Measurements from ENCODE around the gene PRSS1. TPM values are rescaled to one million over a fixed set of nuclear protein-coding genes. Genes with fewer than 3 reads are reported as not detected.
"Not testable (repeated sequence)": the region's sequence is repeated elsewhere in the genome, so short reads cannot be mapped to it uniquely, and the experiment has no call there.

Gene PRSS1
- total RNA-seq (not detected in 2 replicates), polyA plus RNA-seq (not detected in 2 replicates), polyA minus RNA-seq (not detected in 2 replicates), Bru-seq, nascent RNA (not detected), BruChase-seq, experiment 1, labeled RNA remaining after a 6-hour chase (not detected), BruChase-seq, experiment 2, labeled RNA remaining after a 2-hour chase (not detected)
- polyA plus RNA-seq (2011; cell fraction: cytosol; rRNA removed) = not detected in 2 replicates
- polyA plus RNA-seq (2011; cell fraction: nucleus; rRNA removed) = not detected in 2 replicates
- not detected in 2 replicates for polyA plus RNA-seq (2012)
- polyA minus RNA-seq (2011; cell fraction: cytosol; rRNA and poly(A)+ RNA removed) = not detected
- polyA minus RNA-seq (2011; cell fraction: nucleus; rRNA and poly(A)+ RNA removed) = not detected in 2 replicates
- long read RNA-seq = 0 reads

GRCh38 chr7:142749218-142749993 lies at the start of gene PRSS1:
Gene PRSS1 (plus strand): TSS chr7:142749472. CDS start chr7:142749485, 13 bp downstream.
- dilution Hi-C loops (cut with MboI; ENCODE audit: extremely low pct_ligation_motif_present, low sequenced_read_pairs) = no loop called here
- TF ChIP-seq JUN (IDR thresholded peaks at IDR 0.05; ENCODE audit: borderline replicate concordance, insufficient read depth, insufficient read length, low read depth) = no peak
- TF ChIP-seq EZH2 (IDR thresholded peaks at IDR 0.05; ENCODE audit: borderline replicate concordance, low read depth, low read length, severe bottlenecking) = no peak
- no peak for TF ChIP-seq CTCF (IDR thresholded peaks at IDR 0.05; ENCODE audit: extremely low read depth in 1 of 2, insufficient read depth in 1 of 2, low read depth in 1 of 2, low read length in 2 of 2)
- no peak for TF ChIP-seq MYC (IDR thresholded peaks at IDR 0.05; ENCODE audit: low read depth, low read length)
- no peak for TF ChIP-seq GATA2 (IDR thresholded peaks at IDR 0.05; ENCODE audit: insufficient read depth, insufficient read length, low read depth, low read length)
- TF ChIP-seq FOS (IDR thresholded peaks at IDR 0.05; ENCODE audit: borderline replicate concordance, insufficient read depth, low read length) = no peak
- TF ChIP-seq POLR2AphosphoS5 (IDR thresholded peaks at IDR 0.05; ENCODE audit: insufficient read depth, low read depth, low read length) = no peak
- no peak for TF ChIP-seq MAX (IDR thresholded peaks at IDR 0.05; ENCODE audit: insufficient read depth, insufficient read length)
- TF ChIP-seq POLR2A (IDR thresholded peaks at IDR 0.05; ENCODE audit: low read depth, low read length) = no peak
- Histone ChIP-seq H3K9me3 (replicated peaks; ENCODE audit: control insufficient read depth, insufficient read depth, low read length) (no peaks in the 10 kb centered on the region), H3K27me3 (ENCODE audit: control insufficient read depth in 2 of 2, insufficient read depth in 2 of 2, low read length in 2 of 2) (peaks cover 3 to 11% of the 10 kb centered on the region in 2 experiments), H3K9ac (replicated peaks; ENCODE audit: extremely low read depth, insufficient read depth, low read length) (no peak within 1 kb of the TSS), H2AFZ (ENCODE audit: low read depth, low read length) (no peak within 1 kb of the TSS), H3K9me1 (replicated peaks; ENCODE audit: control insufficient read depth, extremely low read depth, insufficient read depth, low read length) (no peaks in the 10 kb centered on the region), H3K36me3 (ENCODE audit: control insufficient read depth in 2 of 2, extremely low read depth in 1 of 2, insufficient read depth in 2 of 2, low read length in 2 of 2) (no peaks in the 10 kb centered on the region), H3K27ac (ENCODE audit: insufficient read depth, low read depth, low read length) (no peak within 1 kb of the TSS), H3K4me1 (ENCODE audit: control insufficient read depth, extremely low read depth, insufficient read depth, low read length) (no peaks in the 10 kb centered on the region), H3K79me2 (ENCODE audit: control insufficient read depth, insufficient read depth, low read length) (no peaks in the 10 kb centered on the region), H3K4me2 (ENCODE audit: insufficient read depth, low read length) (no peak within 1 kb of the TSS), H3K4me3 (replicated peaks in 1 of 3; ENCODE audit: insufficient read depth in 1 of 3, low read depth in 1 of 3, low read length in 3 of 3) (no peak within 1 kb of the TSS), H4K20me1 (replicated peaks; ENCODE audit: control insufficient read depth, extremely low read depth, insufficient read depth, low read length) (no peaks in the 10 kb centered on the region)
- FAIRE-seq (no peak), DNase-seq (ENCODE audit: low read depth, low spot score) (no peak)
- ChIA-PET POLR2A (no interaction called here), CTCF (interaction anchor here (1.2 to 2.5 kb wide), 4 partner anchors 12 to 36 kb away, joined by 4 to 8 read pairs (median 4); partner anchors contain the start of gene PRSS2)
- intact Hi-C loops (cut with micrococcal nuclease) = no loop called here
- BruUV-seq (replicated peaks) = no TSS peak

DNA sequence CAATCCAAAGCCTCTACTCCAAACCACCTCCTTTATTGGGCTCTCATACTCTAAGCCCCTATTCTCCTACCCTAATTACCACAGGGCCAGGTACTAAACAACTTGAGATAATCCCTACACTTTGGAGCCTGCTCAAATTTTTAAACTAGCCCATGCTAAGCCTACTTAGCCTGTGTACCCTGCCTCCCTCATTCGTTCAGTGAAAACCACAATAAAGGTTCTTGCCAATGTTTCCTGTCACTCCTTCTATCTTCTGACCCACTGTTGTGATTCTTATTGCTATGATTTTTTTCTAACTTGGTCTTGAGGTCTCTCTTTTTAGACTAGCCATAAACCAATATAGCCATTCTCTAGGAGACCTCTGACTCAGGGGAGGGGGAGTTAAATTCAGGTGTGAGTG lies 48.3 kb upstream of the PRSS1 start:
- H3K9ac ChIP-seq (replicated peaks; ENCODE audit: extremely low read depth, insufficient read depth, low read length); H3K79me2 ChIP-seq (ENCODE audit: control insufficient read depth, insufficient read depth, low read length); H3K36me3 ChIP-seq (ENCODE audit: control insufficient read depth in 2 of 2, extremely low read depth in 1 of 2, insufficient read depth in 2 of 2, low read length in 2 of 2); H3K4me1 ChIP-seq (ENCODE audit: control insufficient read depth, extremely low read depth, insufficient read depth, low read length); FAIRE-seq; DNase-seq (ENCODE audit: low read depth, low spot score); intact Hi-C loops (cut with micrococcal nuclease); H3K27me3 ChIP-seq (ENCODE audit: control insufficient read depth in 2 of 2, insufficient read depth in 2 of 2, low read length in 2 of 2); H4K20me1 ChIP-seq (replicated peaks; ENCODE audit: control insufficient read depth, extremely low read depth, insufficient read depth, low read length); H3K9me1 ChIP-seq (replicated peaks; ENCODE audit: control insufficient read depth, extremely low read depth, insufficient read depth, low read length); POLR2A ChIA-PET; H3K4me3 ChIP-seq (replicated peaks in 1 of 3; ENCODE audit: insufficient read depth in 1 of 3, low read depth in 1 of 3, low read length in 3 of 3); dilution Hi-C loops (cut with MboI; ENCODE audit: extremely low pct_ligation_motif_present, low sequenced_read_pairs); H3K27ac ChIP-seq (ENCODE audit: insufficient read depth, low read depth, low read length); H2AFZ ChIP-seq (ENCODE audit: low read depth, low read length); H3K9me3 ChIP-seq (replicated peaks; ENCODE audit: control insufficient read depth, insufficient read depth, low read length); H3K4me2 ChIP-seq (ENCODE audit: insufficient read depth, low read length); BruUV-seq (replicated peaks): not testable (repeated sequence)
- CTCF ChIA-PET = interaction anchor here (3.1 kb wide), 1 partner anchor 82 kb away, joined by 6 read pairs; no protein-coding TSS in a partner anchor

Data from endothelial cell of umbilical vein (primary cell).